Esophagus (tissue), 2 donors: ENCODE measurements around the gene ANKRD27. TPM values are rescaled to one million over a fixed set of nuclear protein-coding genes. Genes with fewer than 3 reads are reported as not detected.
"Not testable (repeated sequence)": the region's sequence is repeated elsewhere in the genome, so short reads cannot be mapped to it uniquely, and the experiment has no call there.

Experiments
- H3K27ac ChIP-seq, 2 donors: one replicate each; pipeline ENCODE4 v1.5.1; 2013; ENCODE audit warnings: low read depth in 2 of 2, mild to moderate bottlenecking in 2 of 2, inconsistent platforms in 1 of 2, low read length in 1 of 2, moderate library complexity in 1 of 2
- H3K27me3 ChIP-seq, 2 donors: one replicate each; pipeline ENCODE4 v1.6.1; 2013; ENCODE audit warnings: low read length in 2 of 2, control low read depth in 1 of 2, mild to moderate bottlenecking in 1 of 2; ENCODE audit not compliant: insufficient read depth in 2 of 2, control insufficient read depth in 1 of 2
- H3K36me3 ChIP-seq, 2 donors: one replicate each; pipeline ENCODE4 v1.6.1; 2013; ENCODE audit warnings: low read length in 1 of 2; ENCODE audit not compliant: control insufficient read depth in 2 of 2, insufficient read depth in 2 of 2
- H3K4me1 ChIP-seq, 2 donors: one replicate each; pipeline ENCODE4 v1.6.1; 2013; ENCODE audit warnings: low read length in 1 of 2; ENCODE audit not compliant: control insufficient read depth in 2 of 2, insufficient read depth in 2 of 2
- H3K4me3 ChIP-seq, 2 donors: one replicate each; pipeline ENCODE4 v1.5.1; 2013; ENCODE audit warnings: low read length in 2 of 2, mild to moderate bottlenecking in 2 of 2, low read depth in 1 of 2, moderate library complexity in 1 of 2
- H3K9me3 ChIP-seq, 2 donors: one replicate each; pipeline ENCODE4 v1.6.1; 2013; ENCODE audit warnings: mild to moderate bottlenecking in 2 of 2, low read depth in 1 of 2, low read length in 1 of 2, moderate library complexity in 1 of 2; ENCODE audit not compliant: control insufficient read depth in 2 of 2, insufficient read depth in 1 of 2
- WGBS, 2 donors: extraction: QIAGEN DNeasy Blood & Tissue Kit; methylation state at CpG; one replicate each; pipeline ENCODE4 v1.1.7; 2013; 5-methylcytosine and 5-hydroxymethylcytosine counted together
- polyA plus RNA-seq, 2 donors: library from polyadenylated mRNA; stranded (reverse); fragments of 200-250 nt; gene quantifications; one replicate each; pipeline ENCODE4 v1.2.3, GENCODE V29; 2013
- donor health status: healthy with polysubstance abuse.
- donor health status: Bipolar disorder and iron deficiency.

The ANKRD27 gene
- polyA plus RNA-seq, 2 donors, result 8.5 to 10.9 TPM

- Histone ChIP-seq H3K27me3 (no peaks in the 10 kb centered on the region), H3K4me3 (no peak overlapping the region), H3K27ac (no peak overlapping the region), H3K9me3 (peaks cover 0 to 2% of the 10 kb centered on the region in 2 donors), H3K4me1 (no peaks in the 10 kb centered on the region), H3K36me3 (peaks cover 0 to 6% of the 10 kb centered on the region in 2 donors)
- WGBS, 2 donors, result 71 to 79% methylated on average over 3 of the region's 3 CpGs
Observed at GRCh38 chr19:32708457-32708856, 33.5 kb upstream of the ANKRD27 start.

GRCh38 chr19:32704006-32704405 lies 29.0 kb upstream of the ANKRD27 start:
- H3K27ac ChIP-seq, H3K4me1 ChIP-seq, H3K27me3 ChIP-seq, H3K9me3 ChIP-seq, H3K4me3 ChIP-seq, H3K36me3 ChIP-seq: not testable (repeated sequence)
- 96 to 100% methylated on average over 2 of the region's 2 CpGs for whole genome bisulfite sequencing, 2 donors

GRCh38 chr19:32702010-32702409 lies 27.0 kb upstream of the ANKRD27 start:
- no peaks in the 10 kb centered on the region for H3K27me3 ChIP-seq
- 43 to 57% methylated on average over 5 of the region's 5 CpGs for WGBS, 2 donors
- H3K4me1 ChIP-seq, result no peaks in the 10 kb centered on the region
- no peaks in the 10 kb centered on the region for H3K36me3 ChIP-seq
- no peak overlapping the region for H3K4me3 ChIP-seq
- peak overlapping the region; percentile 17 to 20 for H3K27ac ChIP-seq
- H3K9me3 ChIP-seq, result peaks cover 0 to 6% of the 10 kb centered on the region in 2 donors

DNA sequence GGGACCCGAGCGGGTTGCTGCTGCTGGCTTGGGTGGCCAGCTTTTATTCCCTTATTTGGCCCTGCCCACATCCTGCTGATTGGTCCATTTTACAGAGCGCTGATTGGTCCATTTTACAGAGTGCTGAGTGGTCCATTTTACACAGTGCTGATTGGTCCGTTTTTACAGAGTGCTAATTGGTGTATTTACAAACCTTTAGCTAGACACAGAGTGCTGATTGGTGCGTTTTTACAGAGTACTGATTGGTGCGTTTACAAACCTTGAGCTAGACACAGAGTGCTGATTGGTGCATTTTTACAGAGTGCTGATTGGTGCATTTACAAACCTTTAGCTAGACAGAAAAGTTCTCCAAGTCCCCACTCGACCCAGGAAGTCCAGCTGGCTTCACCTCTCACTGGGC lies 25.1 kb upstream of the ANKRD27 start:
- not testable (repeated sequence) for H3K9me3 ChIP-seq, H3K27ac ChIP-seq, H3K4me1 ChIP-seq, H3K36me3 ChIP-seq, H3K4me3 ChIP-seq, H3K27me3 ChIP-seq
- 93 to 97% methylated on average over 7 of the region's 7 CpGs for WGBS, 2 donors

GRCh38 chr19:32696771-32697170 lies 21.8 kb upstream of the ANKRD27 start:
- not testable (repeated sequence) for H3K27ac ChIP-seq, H3K36me3 ChIP-seq, H3K4me3 ChIP-seq, H3K9me3 ChIP-seq, H3K27me3 ChIP-seq
- WGBS, 2 donors, result 75 to 84% methylated on average over 3 of the region's 3 CpGs
- peaks cover 0 to 15% of the 10 kb centered on the region in 2 donors for H3K4me1 ChIP-seq

DNA sequence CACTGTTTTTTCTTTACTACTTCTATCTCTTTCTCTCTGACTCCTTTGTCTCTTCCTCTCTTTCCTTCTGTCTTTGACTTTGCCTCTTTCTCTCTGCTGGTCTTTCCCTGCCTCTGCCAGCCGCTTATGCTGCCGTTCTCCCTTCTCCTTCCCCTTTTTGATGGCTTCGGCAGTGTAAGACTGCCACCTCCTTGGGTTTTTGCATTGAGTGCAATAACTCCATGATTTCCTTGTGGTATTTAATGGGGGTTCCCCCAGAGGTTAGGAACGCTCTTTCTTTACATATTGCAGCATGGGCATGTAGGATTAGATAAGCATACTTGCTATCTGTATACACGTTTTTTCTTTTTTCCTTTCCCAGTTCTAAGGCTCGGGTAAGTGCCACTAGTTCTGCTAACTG lies 20.5 kb upstream of the ANKRD27 start:
- H3K4me3 ChIP-seq, H3K36me3 ChIP-seq: not testable (repeated sequence)

DNA sequence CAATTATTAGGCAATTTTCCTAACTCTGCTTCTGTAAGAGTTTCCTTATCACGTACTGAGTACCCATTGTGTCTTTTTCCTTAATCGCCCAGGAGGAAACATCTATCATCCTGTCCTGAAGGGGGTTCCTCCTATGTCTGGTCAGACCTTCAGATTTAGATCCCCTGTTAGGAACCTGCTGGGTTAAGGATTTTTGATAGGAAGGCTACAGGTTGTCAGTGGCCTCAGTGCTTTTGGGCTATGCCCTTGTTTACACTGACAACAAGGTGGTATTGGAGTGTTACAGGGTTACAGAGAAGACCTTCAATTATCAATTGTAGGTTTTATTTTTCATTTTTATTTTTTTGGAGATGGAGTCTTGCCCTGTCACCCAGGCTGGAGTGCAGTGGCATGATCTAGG lies 19.9 kb upstream of the ANKRD27 start:
- not testable (repeated sequence) for H3K27ac ChIP-seq, H3K27me3 ChIP-seq, H3K36me3 ChIP-seq, H3K4me3 ChIP-seq, H3K9me3 ChIP-seq
- WGBS, 2 donors, result 31 to 45% methylated on average over 2 of the region's 2 CpGs
- peaks cover 0 to 19% of the 10 kb centered on the region in 2 donors for H3K4me1 ChIP-seq

More for the DNA sequence above, 20.5 kb upstream of the ANKRD27 start:
- WGBS, 2 donors, result 64 to 74% methylated on average over 6 of the region's 6 CpGs
- not testable (repeated sequence) for H3K9me3 ChIP-seq, H3K27ac ChIP-seq, H3K27me3 ChIP-seq
- H3K4me1 ChIP-seq, result peaks cover 0 to 19% of the 10 kb centered on the region in 2 donors

DNA sequence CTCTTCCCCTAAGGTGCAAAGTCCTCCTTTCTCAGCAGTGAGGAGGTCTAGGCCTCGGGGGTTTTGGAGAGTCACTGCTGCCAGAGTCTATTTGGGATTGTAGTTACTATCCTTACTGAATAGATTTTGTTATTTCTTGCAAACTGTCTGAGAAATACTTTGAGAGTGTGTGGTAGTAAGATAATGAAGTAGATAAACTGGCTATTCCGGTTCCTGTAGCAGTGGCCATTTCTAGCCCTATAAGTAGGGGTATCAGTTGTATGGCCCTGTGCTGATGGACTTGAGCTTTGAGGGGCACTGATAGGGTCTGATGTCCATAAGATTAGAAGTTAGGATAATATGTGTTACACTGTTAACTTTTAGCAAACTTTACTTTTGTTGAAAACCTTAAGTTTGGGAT lies 19.3 kb upstream of the ANKRD27 start:
- WGBS, 2 donors, result 42 to 46% methylated on average over 2 of the region's 2 CpGs
- Histone ChIP-seq H3K4me1 (peaks cover 0 to 19% of the 10 kb centered on the region in 2 donors), H3K4me3 (peak overlapping the region; percentile 18 to 87), H3K27ac (peak overlapping the region; percentile 52 to 73)
- not testable (repeated sequence) for H3K36me3 ChIP-seq, H3K27me3 ChIP-seq, H3K9me3 ChIP-seq

GRCh38 chr19:32693151-32694108 lies 18.4 kb upstream of the ANKRD27 start:
- peaks cover 0 to 19% of the 10 kb centered on the region in 2 donors for H3K4me1 ChIP-seq
- WGBS, 2 donors, result 82 to 84% methylated on average over 20 of the region's 20 CpGs
- not testable (repeated sequence) for H3K27me3 ChIP-seq, H3K9me3 ChIP-seq, H3K36me3 ChIP-seq
- peak overlapping the region; percentile 87 to 92 for H3K4me3 ChIP-seq
- H3K27ac ChIP-seq, result peak overlapping the region in 1 of 2 donors; percentile 73

GRCh38 chr19:32692727-32693061 lies 17.7 kb upstream of the ANKRD27 start:
- Histone ChIP-seq H3K27ac (peak overlapping the region; percentile 90 to 96), H3K4me3 (peak overlapping the region; percentile 87 to 92), H3K9me3 (no peaks in the 10 kb centered on the region), H3K36me3 (no peaks in the 10 kb centered on the region), H3K27me3 (no peaks in the 10 kb centered on the region), H3K4me1 (peaks cover 0 to 19% of the 10 kb centered on the region in 2 donors)
- WGBS, 2 donors, result 13 to 20% methylated on average over 7 of the region's 7 CpGs
